Prostate gland (tissue), 2 donors: ENCODE results near the gene C6orf89. TPM values are rescaled to one million over a fixed set of nuclear protein-coding genes. Genes with fewer than 3 reads are reported as not detected.

ENCODE experiments used
- DNase-seq: peaks from one replicate; pipeline ENCODE4 v3.0.0-alpha.2; 2019; ENCODE audit warnings: low spot score
- H3K27ac ChIP-seq, 2 donors: fragments of 200-600 bp; sonication (generic); 2 replicates each; pipeline ENCODE4 v1.5.1; 2017 to 2019
- H3K27me3 ChIP-seq: fragments of 200-600 bp; sonication (generic); replicated peaks from 2 replicates; pipeline ENCODE4 v1.5.1; 2019; ENCODE audit not compliant: insufficient read depth
- H3K36me3 ChIP-seq, 2 donors: fragments of 200-600 bp; sonication (generic); 1 replicate in 1 of 2; 2 replicates in 1 of 2; pipeline versions ENCODE4 v1.5.1 to v1.8.1; 2017 to 2019
- H3K4me1 ChIP-seq: fragments of 200-600 bp; sonication (generic); replicated peaks from 2 replicates; pipeline ENCODE4 v1.5.1; 2019
- H3K4me3 ChIP-seq, 2 donors: fragments of 200-600 bp; sonication (generic); 2 replicates each; pipeline ENCODE4 v1.5.1; 2017 to 2019
- H3K9me3 ChIP-seq: fragments of 200-600 bp; sonication (generic); 2 replicates; pipeline ENCODE4 v1.5.1; 2017
- CTCF ChIP-seq, 4 experiments: fragments of 200-600 bp in 2 of 4; fragments of 450-650 bp in 2 of 4; sonication (generic) in 2 of 4; IDR thresholded peaks; 1 replicate in 3 of 4; 2 replicates in 1 of 4; pipeline ENCODE4 v1.5.1; 2016 to 2019; ENCODE audit warnings: antibody characterized with exemption in 4 of 4, mild to moderate bottlenecking in 2 of 4, moderate library complexity in 2 of 4
- POLR2A ChIP-seq: fragments of 450-650 bp; IDR thresholded peaks from one replicate; pipeline ENCODE4 v1.6.1; 2016; ENCODE audit warnings: antibody characterized with exemption, mild to moderate bottlenecking
- POLR2AphosphoS5 ChIP-seq: sonication (generic); formaldehyde crosslinking; IDR thresholded peaks from one replicate; pipeline ENCODE4 v1.6.1; 2017; ENCODE audit warnings: antibody characterized with exemption
- WGBS: methylation state at CpG from one replicate; pipeline ENCODE4 v1.1.5; 2018; 5-methylcytosine and 5-hydroxymethylcytosine counted together
- intact Hi-C: fragments of 100-400 bp; cut with DNase I; formaldehyde crosslinking; loops from one replicate; pipeline ENCODE4 v1.14.2; 2022
- total RNA-seq, 2 donors: library from RNA; depleted of rRNA; stranded (reverse); fragments of >200 nt; gene quantifications; one replicate each; pipeline ENCODE4 v1.1.0, GENCODE V29; 2016

The C6orf89 gene
- total RNA-seq, 2 donors from 2014 or later, result 54.9 to 96.9 TPM

- Histone ChIP-seq H3K4me1 (no peaks in the 10 kb centered on the region), H3K27me3 (no peaks in the 10 kb centered on the region), H3K9me3 (no peaks in the 10 kb centered on the region), H3K27ac (no peak overlapping the region), H3K4me3 (no peak overlapping the region), H3K36me3 (no peaks in the 10 kb centered on the region)
- TF ChIP-seq POLR2A (no peak), POLR2AphosphoS5 (no peak)
- no peak for DNase-seq
- 82% methylated on average over 4 of the region's 4 CpGs for whole genome bisulfite sequencing
- intact Hi-C loops, result no loop called here
Observed at GRCh38 chr6:36862848-36863382, 22.8 kb upstream of the C6orf89 start.

- intact Hi-C loops, result no loop called here
- no peak for DNase-seq
- no peak overlapping the region for H3K27ac ChIP-seq
- no peaks in the 10 kb centered on the region for H3K9me3 ChIP-seq
- H3K4me3 ChIP-seq, result no peak overlapping the region
- H3K4me1 ChIP-seq, result no peaks in the 10 kb centered on the region
- TF ChIP-seq POLR2AphosphoS5 (no peak), CTCF (IDR thresholded peaks at IDR 0.05) (no peak), POLR2A (no peak)
- no peaks in the 10 kb centered on the region for H3K36me3 ChIP-seq
- no peaks in the 10 kb centered on the region for H3K27me3 ChIP-seq
- 75% methylated on average over 12 of the region's 12 CpGs for WGBS
Observed at GRCh38 chr6:36863670-36864540, 21.8 kb upstream of the C6orf89 start.

- H3K9me3 ChIP-seq, result no peaks in the 10 kb centered on the region
- H3K27me3 ChIP-seq, result no peaks in the 10 kb centered on the region
- no peaks in the 10 kb centered on the region for H3K4me1 ChIP-seq
- no peak for DNase-seq
- H3K4me3 ChIP-seq, result no peak overlapping the region
- TF ChIP-seq POLR2A, result no peak
- TF ChIP-seq CTCF (IDR thresholded peaks at IDR 0.05), result no peak
- no peak for TF ChIP-seq POLR2AphosphoS5
- no peak overlapping the region for H3K27ac ChIP-seq
- intact Hi-C loops, result no loop called here
- H3K36me3 ChIP-seq, result no peaks in the 10 kb centered on the region
- WGBS, result 68% methylated on average over 2 of the region's 2 CpGs
Observed at GRCh38 chr6:36865835-36866234, 19.9 kb upstream of the C6orf89 start.

GRCh38 chr6:36867471-36868224, 18.1 kb upstream of the C6orf89 start:
- TF ChIP-seq POLR2A (no peak), POLR2AphosphoS5 (no peak), CTCF (IDR thresholded peaks at IDR 0.05) (no peak)
- H3K27me3 ChIP-seq, result no peaks in the 10 kb centered on the region
- H3K4me3 ChIP-seq, result no peak overlapping the region
- H3K36me3 ChIP-seq, result no peaks in the 10 kb centered on the region
- DNase-seq, result no peak
- H3K27ac ChIP-seq, result no peak overlapping the region
- intact Hi-C loops, result no loop called here
- H3K9me3 ChIP-seq, result no peaks in the 10 kb centered on the region
- H3K4me1 ChIP-seq, result no peaks in the 10 kb centered on the region
- 70% methylated on average over 4 of the region's 4 CpGs for WGBS

- WGBS, result 96% methylated on average over 3 of the region's 3 CpGs
Observed at GRCh38 chr6:36871686-36872085, 14.1 kb upstream of the C6orf89 start.

More at GRCh38 chr6:36871686-36872085, 14.1 kb upstream of the C6orf89 start:
- intact Hi-C loops, result no loop called here
- H3K27me3 ChIP-seq, result no peaks in the 10 kb centered on the region
- no peak overlapping the region for H3K4me3 ChIP-seq
- no peak overlapping the region for H3K27ac ChIP-seq
- no peaks in the 10 kb centered on the region for H3K4me1 ChIP-seq
- no peak for TF ChIP-seq POLR2AphosphoS5
- no peak for TF ChIP-seq CTCF (IDR thresholded peaks at IDR 0.05)
- TF ChIP-seq POLR2A, result no peak
- H3K36me3 ChIP-seq, result no peaks in the 10 kb centered on the region
- no peaks in the 10 kb centered on the region for H3K9me3 ChIP-seq
- DNase-seq, result no peak
